Kidney epithelial cell (primary cell): ENCODE data around the gene MFSD8. TPM values are rescaled to one million over a fixed set of nuclear protein-coding genes. Genes with fewer than 3 reads are reported as not detected.
"Not testable (repeated sequence)": the region's sequence is repeated elsewhere in the genome, so short reads cannot be mapped to it uniquely, and the experiment has no call there.

Experiments
- DNase-seq: peaks from one replicate; pipeline ENCODE4 v3.0.0-alpha.2; 2010; ENCODE audit warnings: low read depth
- H3K27me3 ChIP-seq: 2 replicates; pipeline ENCODE4 v1.6.0; 2011; ENCODE audit warnings: low read length; ENCODE audit not compliant: control insufficient read depth, insufficient read depth
- H3K36me3 ChIP-seq: 2 replicates; pipeline ENCODE4 v1.5.1; 2011; ENCODE audit warnings: low read length; ENCODE audit not compliant: control insufficient read depth, insufficient read depth
- H3K4me3 ChIP-seq: 2 replicates; pipeline ENCODE4 v1.5.1; 2011; ENCODE audit warnings: low read depth, mild to moderate bottlenecking, control low read depth, low read length
- total RNA-seq: library from RNA; depleted of rRNA; stranded (reverse); fragments of >200 nt; gene quantifications from 2 replicates; pipeline ENCODE4 v1.2.3, GENCODE V29; 2015
- TF ChIP-seq, protein P1 (sequence below): IDR thresholded peaks from 2 replicates; pipeline ENCODE4 v1.5.1; 2011; ENCODE audit warnings: mild to moderate bottlenecking, moderate library complexity, low read length, control low read depth, inconsistent platforms; ENCODE audit not compliant: insufficient read depth, poor library complexity, severe bottlenecking

Gene MFSD8
- 20.2 and 27.2 TPM in 2 replicates for total RNA-seq

DNA sequence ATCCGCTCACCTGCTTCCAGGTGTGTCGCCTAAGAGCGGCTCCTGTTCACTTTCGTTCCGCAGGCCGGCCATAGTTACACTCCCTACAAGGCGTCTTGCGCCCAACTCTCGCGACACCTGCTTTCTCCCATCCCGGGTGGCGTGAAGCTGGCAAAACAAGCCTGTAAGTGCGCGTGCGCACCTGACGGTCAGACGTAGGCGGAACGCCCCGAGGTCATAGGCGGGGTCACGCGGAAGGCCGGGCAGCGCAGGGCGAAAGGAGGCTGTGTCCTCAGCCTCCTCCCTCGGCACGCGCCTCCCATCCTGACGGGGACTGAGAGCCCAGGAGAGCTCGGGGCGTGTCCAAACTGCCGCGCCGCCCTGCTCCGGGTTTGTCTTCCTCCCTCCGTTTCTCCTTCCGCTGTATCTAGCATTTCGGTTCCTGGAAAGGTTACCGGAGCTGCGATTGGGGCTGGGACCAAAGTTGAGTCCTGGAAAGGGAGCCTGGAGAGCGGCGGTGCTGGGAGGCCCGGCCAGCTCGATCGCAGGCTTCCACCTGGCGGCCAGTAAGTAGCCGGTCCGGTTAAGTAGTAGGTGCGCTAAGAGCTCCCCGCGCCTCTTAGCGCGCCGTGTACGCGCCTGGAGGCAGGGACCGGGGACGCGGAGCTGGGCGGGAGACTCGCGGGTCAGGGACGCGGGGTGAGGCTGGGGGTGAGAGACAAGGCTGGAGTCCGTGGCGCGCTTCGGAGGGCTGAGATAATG lies at the start of gene MFSD8, which contains the start of gene ABHD18:
Gene MFSD8 (minus strand): TSS at position 112 of the 741 bp plus-strand sequence. CDS start 40 bp downstream, at position 72.
Gene ABHD18 (plus strand): TSS at position 345 of the 741 bp plus-strand sequence. CDS start 17,550 bp downstream, outside the sequence.
- DNase-seq: peak; percentile 98
- TF ChIP-seq, protein P1, sequence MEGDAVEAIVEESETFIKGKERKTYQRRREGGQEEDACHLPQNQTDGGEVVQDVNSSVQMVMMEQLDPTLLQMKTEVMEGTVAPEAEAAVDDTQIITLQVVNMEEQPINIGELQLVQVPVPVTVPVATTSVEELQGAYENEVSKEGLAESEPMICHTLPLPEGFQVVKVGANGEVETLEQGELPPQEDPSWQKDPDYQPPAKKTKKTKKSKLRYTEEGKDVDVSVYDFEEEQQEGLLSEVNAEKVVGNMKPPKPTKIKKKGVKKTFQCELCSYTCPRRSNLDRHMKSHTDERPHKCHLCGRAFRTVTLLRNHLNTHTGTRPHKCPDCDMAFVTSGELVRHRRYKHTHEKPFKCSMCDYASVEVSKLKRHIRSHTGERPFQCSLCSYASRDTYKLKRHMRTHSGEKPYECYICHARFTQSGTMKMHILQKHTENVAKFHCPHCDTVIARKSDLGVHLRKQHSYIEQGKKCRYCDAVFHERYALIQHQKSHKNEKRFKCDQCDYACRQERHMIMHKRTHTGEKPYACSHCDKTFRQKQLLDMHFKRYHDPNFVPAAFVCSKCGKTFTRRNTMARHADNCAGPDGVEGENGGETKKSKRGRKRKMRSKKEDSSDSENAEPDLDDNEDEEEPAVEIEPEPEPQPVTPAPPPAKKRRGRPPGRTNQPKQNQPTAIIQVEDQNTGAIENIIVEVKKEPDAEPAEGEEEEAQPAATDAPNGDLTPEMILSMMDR: peak; percentile 49
- no peaks in the 10 kb centered on the region for H3K36me3 ChIP-seq
- no peaks in the 10 kb centered on the region for H3K27me3 ChIP-seq
- H3K4me3 ChIP-seq: peak within 1 kb of the TSS; percentile 76

DNA sequence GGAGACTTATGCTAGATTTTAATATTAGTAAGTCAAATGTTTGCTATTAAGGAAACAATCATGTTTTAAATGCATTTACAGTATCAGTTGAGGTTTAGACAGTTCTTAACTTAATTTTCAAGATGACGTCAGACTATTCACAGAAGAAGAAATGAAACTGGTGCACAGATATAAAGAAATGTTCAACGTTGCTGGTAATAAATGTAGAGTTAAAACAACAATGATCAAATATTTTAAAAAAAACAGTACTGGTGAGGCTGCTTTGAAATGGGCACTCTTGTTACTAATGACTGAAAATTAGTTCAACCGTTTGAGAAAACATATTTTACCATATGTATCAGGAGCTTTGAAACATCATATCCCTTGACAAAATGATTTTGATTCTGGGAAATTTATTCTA lies 44.5 kb upstream of the MFSD8 start:
- H3K36me3 ChIP-seq: no peaks in the 10 kb centered on the region
- TF ChIP-seq, protein P1: no peak
- no peak overlapping the region for H3K4me3 ChIP-seq
- DNase-seq: no peak
- H3K27me3 ChIP-seq: no peaks in the 10 kb centered on the region

DNA sequence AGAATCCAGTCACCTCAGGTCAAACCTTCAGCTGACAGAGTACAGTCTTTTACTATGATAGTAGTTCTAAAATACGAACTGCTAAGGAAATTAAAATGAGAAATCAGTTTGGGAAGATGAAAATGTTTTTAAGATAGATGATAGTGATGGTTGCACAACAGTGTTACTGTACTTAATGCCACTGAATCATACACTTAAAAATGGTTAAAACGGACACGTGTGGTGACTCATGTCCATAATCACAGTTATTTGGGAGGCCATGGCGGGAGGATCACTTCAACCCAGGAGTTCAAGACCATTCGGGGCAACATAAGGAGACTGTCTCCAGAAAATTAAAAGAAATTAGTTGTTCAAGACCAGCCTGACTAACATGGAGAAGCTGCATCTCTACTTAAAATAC lies 41.6 kb upstream of the MFSD8 start:
- no peak for DNase-seq
- Histone ChIP-seq H3K36me3 (no peaks in the 10 kb centered on the region), H3K27me3 (no peaks in the 10 kb centered on the region), H3K4me3 (no peak overlapping the region)
- TF ChIP-seq, protein P1: no peak

- TF ChIP-seq, protein P1: no peak
- DNase-seq: no peak
- H3K27me3 ChIP-seq: no peaks in the 10 kb centered on the region
- H3K36me3 ChIP-seq: no peaks in the 10 kb centered on the region
- no peak overlapping the region for H3K4me3 ChIP-seq
These were observed 32.8 kb upstream of the MFSD8 start for GRCh38 chr4:127997534-127998388.

- not testable (repeated sequence) for H3K36me3 ChIP-seq, DNase-seq, H3K4me3 ChIP-seq, H3K27me3 ChIP-seq
These were observed 31.5 kb upstream of the MFSD8 start for GRCh38 chr4:127996521-127996920.

DNA sequence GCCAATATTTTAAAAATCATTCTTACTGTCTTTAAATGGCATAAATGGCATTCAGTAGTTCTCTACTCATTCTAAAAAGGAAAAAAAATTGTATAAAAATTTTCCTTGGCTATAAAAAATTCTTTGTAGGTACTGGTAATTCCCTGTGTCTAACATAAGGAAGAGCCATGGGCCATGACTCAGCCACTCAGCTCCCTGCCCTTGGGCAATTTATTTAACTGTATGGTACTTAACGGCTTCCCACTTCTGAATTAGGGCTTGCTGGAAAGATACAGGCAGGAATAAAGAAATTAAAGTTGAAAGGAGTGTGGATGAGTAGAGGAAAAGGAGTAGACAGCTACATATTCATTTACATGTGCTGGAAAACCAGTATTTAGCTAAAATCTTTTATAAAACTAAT lies 30.8 kb upstream of the MFSD8 start:
- DNase-seq: peak; percentile 5
- Histone ChIP-seq H3K4me3 (no peak overlapping the region), H3K27me3 (no peaks in the 10 kb centered on the region), H3K36me3 (no peaks in the 10 kb centered on the region)
- TF ChIP-seq, protein P1: no peak
